22Rv1 (cell line): ENCODE data around the gene IRX2.

Experiments used
- H3K27ac ChIP-seq: fragments of 450-650 bp; 2 replicates; pipeline ENCODE4 v1.5.1; 2017
- CTCF ChIP-seq: fragments of 450-650 bp; IDR thresholded peaks from 2 replicates; pipeline ENCODE4 v1.5.1; 2017; ENCODE audit warnings: mild to moderate bottlenecking
- ZFX ChIP-seq: fragments of 450-650 bp; IDR thresholded peaks from 2 replicates; pipeline ENCODE4 v1.6.1; 2017; ENCODE audit warnings: antibody characterized with exemption, borderline replicate concordance

The IRX2 gene

GRCh38 chr5:2729189-2729588 is 22.3 kb downstream of the IRX2 start:
- TF ChIP-seq CTCF, result no peak
- TF ChIP-seq ZFX, result no peak
- H3K27ac ChIP-seq, result no peak overlapping the region

GRCh38 chr5:2727550-2727949 is 23.9 kb downstream of the IRX2 start:
- no peak overlapping the region for H3K27ac ChIP-seq
- TF ChIP-seq ZFX, result no peak
- no peak for TF ChIP-seq CTCF

- TF ChIP-seq ZFX (no peak), CTCF (no peak)
- no peak overlapping the region for H3K27ac ChIP-seq
Observed at GRCh38 chr5:2725980-2726765, 25.3 kb downstream of the IRX2 start.

GRCh38 chr5:2724831-2725230 is 26.6 kb downstream of the IRX2 start:
- no peak overlapping the region for H3K27ac ChIP-seq
- TF ChIP-seq CTCF (no peak), ZFX (no peak)

- TF ChIP-seq CTCF (no peak), ZFX (no peak)
- no peak overlapping the region for H3K27ac ChIP-seq
Observed at GRCh38 chr5:2724031-2724581, 27.4 kb downstream of the IRX2 start.

GRCh38 chr5:2722901-2723300 is 28.6 kb downstream of the IRX2 start:
- H3K27ac ChIP-seq, result no peak overlapping the region
- no peak for TF ChIP-seq ZFX
- no peak for TF ChIP-seq CTCF

GRCh38 chr5:2721385-2722138 is 29.9 kb downstream of the IRX2 start:
- H3K27ac ChIP-seq, result no peak overlapping the region
- no peak for TF ChIP-seq ZFX
- TF ChIP-seq CTCF, result no peak
